DND-41 (cell line): Measurements from ENCODE around the gene PRKCA.

Source experiments
- ATAC-seq: fragments of 200-7000 bp; cut with Tn5 transposase; 3 replicates; pipeline ENCODE4 v1.9.1; 2021; ENCODE audit warnings: low read depth; ENCODE audit not compliant: insufficient read depth
- DNase-seq: peaks from one replicate; pipeline ENCODE4 v3.0.0-alpha.2; 2020
- H2AFZ ChIP-seq: 2 replicates; pipeline ENCODE4 v1.6.0; 2012; ENCODE audit warnings: low read depth, low read length
- H3K27ac ChIP-seq: 2 replicates; pipeline ENCODE4 v1.5.1; 2012; ENCODE audit warnings: low read length, inconsistent platforms
- H3K27me3 ChIP-seq: fragments of 200-600 bp; sonication (generic); 2 replicates; pipeline ENCODE4 v1.6.0; 2012; ENCODE audit warnings: low read length, mild to moderate bottlenecking, inconsistent platforms; ENCODE audit not compliant: insufficient read depth, poor library complexity
- H3K36me3 ChIP-seq: 2 replicates; pipeline ENCODE4 v1.5.1; 2012; ENCODE audit warnings: low read length, inconsistent platforms; ENCODE audit not compliant: insufficient read depth
- H3K4me1 ChIP-seq: 2 replicates; pipeline ENCODE4 v1.5.1; 2012; ENCODE audit warnings: mild to moderate bottlenecking, low read length; ENCODE audit not compliant: insufficient read depth
- H3K4me2 ChIP-seq: 2 replicates; pipeline ENCODE4 v1.6.0; 2012; ENCODE audit warnings: mild to moderate bottlenecking, moderate library complexity, low read length, inconsistent platforms; ENCODE audit not compliant: insufficient read depth
- H3K4me3 ChIP-seq, 2 experiments: fragments of 200-600 bp in 1 of 2; shearing (Covaris generic) in 1 of 2; 2 replicates each; pipeline ENCODE4 v1.5.1; 2012 to 2016; ENCODE audit warnings: inconsistent platforms in 2 of 2, low read length in 2 of 2, mild to moderate bottlenecking in 2 of 2, low read depth in 1 of 2, moderate library complexity in 1 of 2
- H3K79me2 ChIP-seq: 2 replicates; pipeline ENCODE4 v1.6.0; 2012; ENCODE audit warnings: low read length, inconsistent platforms; ENCODE audit not compliant: insufficient read depth
- H3K9ac ChIP-seq: 2 replicates; pipeline ENCODE4 v1.6.0; 2012; ENCODE audit warnings: low read depth, mild to moderate bottlenecking, inconsistent platforms, low read length, moderate library complexity
- H3K9me3 ChIP-seq: 2 replicates; pipeline ENCODE4 v1.5.1; 2012; ENCODE audit warnings: low read length, moderate library complexity, mild to moderate bottlenecking, inconsistent platforms; ENCODE audit not compliant: insufficient read depth, severe bottlenecking
- H4K20me1 ChIP-seq: 2 replicates; pipeline ENCODE4 v1.6.0; 2012; ENCODE audit warnings: low read length; ENCODE audit not compliant: insufficient read depth
- EZH2 ChIP-seq: IDR thresholded peaks from 3 replicates; pipeline ENCODE4 v1.6.1; 2012; ENCODE audit warnings: borderline replicate concordance, low read depth, mild to moderate bottlenecking, moderate library complexity, low read length, inconsistent platforms; ENCODE audit not compliant: severe bottlenecking
- TF ChIP-seq, protein P1 (sequence below): IDR thresholded peaks from 2 replicates; pipeline ENCODE4 v1.5.1; 2012; ENCODE audit warnings: borderline replicate concordance, low read length, moderate library complexity, mild to moderate bottlenecking; ENCODE audit not compliant: poor library complexity, severe bottlenecking; ENCODE audit errors: extremely low read depth

The PRKCA gene

DNA sequence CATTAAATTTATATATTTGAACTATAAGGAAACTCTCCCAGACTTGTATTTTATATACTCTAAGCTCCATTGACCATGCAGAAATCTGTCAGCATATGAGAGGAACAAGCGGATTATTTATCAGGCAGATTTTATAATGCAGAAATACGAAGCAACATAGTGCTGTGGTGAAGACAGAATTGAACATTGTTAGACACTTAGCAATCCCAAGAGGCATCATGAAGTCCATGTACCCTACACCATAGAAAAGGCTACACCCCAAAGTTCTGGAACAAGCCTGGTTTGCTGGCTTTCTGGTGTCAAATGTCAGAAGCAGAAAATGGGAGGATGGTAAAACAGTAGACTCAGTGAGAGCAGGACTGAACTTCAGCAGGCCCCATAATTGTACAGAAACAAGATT lies 241.1 kb downstream of the PRKCA start:
- no peaks in the 10 kb centered on the region for H4K20me1 ChIP-seq
- TF ChIP-seq, protein P1, sequence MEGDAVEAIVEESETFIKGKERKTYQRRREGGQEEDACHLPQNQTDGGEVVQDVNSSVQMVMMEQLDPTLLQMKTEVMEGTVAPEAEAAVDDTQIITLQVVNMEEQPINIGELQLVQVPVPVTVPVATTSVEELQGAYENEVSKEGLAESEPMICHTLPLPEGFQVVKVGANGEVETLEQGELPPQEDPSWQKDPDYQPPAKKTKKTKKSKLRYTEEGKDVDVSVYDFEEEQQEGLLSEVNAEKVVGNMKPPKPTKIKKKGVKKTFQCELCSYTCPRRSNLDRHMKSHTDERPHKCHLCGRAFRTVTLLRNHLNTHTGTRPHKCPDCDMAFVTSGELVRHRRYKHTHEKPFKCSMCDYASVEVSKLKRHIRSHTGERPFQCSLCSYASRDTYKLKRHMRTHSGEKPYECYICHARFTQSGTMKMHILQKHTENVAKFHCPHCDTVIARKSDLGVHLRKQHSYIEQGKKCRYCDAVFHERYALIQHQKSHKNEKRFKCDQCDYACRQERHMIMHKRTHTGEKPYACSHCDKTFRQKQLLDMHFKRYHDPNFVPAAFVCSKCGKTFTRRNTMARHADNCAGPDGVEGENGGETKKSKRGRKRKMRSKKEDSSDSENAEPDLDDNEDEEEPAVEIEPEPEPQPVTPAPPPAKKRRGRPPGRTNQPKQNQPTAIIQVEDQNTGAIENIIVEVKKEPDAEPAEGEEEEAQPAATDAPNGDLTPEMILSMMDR, result no peak
- TF ChIP-seq EZH2, result no peak
- H2AFZ ChIP-seq, result no peak overlapping the region
- H3K4me1 ChIP-seq, result peaks cover 80% of the 10 kb centered on the region
- peak overlapping the region; percentile 87; the same call in 1 of the 2 replicates for H3K27ac ChIP-seq
- DNase-seq (no peak), ATAC-seq (no peak)
- H3K4me2 ChIP-seq, result 0 out of 2 replicates have a peak overlapping the region, but pooled peaks have one; percentile 54
- H3K9me3 ChIP-seq, result peaks cover 8% of the 10 kb centered on the region
- 0 out of 2 replicates have a peak overlapping the region, but pooled peaks have one; percentile 1 for H3K9ac ChIP-seq
- peaks cover 29% of the 10 kb centered on the region for H3K79me2 ChIP-seq
- no peaks in the 10 kb centered on the region for H3K27me3 ChIP-seq
- no peaks in the 10 kb centered on the region for H3K36me3 ChIP-seq
- no peak overlapping the region for H3K4me3 ChIP-seq

DNA sequence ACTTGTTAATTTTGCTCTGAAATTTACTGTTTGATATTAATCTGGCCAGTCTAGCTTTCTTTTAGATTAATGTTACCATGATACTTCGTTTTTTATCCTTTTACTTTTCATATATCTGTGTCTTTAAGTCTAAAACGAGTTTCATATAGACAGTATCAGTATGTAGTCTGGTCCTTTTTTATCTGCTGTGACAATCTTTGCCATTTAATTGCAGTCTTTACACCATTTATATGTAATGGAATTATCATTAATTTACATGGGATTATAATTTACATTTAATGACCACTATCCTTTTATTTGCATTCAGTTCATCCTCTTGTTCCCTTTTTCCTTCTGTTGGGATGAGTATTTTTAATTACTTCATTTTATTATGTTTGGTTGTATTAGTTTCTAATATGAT lies 243.5 kb downstream of the PRKCA start:
- no peak overlapping the region for H3K4me3 ChIP-seq
- H3K27ac ChIP-seq, result no peak overlapping the region

DNA sequence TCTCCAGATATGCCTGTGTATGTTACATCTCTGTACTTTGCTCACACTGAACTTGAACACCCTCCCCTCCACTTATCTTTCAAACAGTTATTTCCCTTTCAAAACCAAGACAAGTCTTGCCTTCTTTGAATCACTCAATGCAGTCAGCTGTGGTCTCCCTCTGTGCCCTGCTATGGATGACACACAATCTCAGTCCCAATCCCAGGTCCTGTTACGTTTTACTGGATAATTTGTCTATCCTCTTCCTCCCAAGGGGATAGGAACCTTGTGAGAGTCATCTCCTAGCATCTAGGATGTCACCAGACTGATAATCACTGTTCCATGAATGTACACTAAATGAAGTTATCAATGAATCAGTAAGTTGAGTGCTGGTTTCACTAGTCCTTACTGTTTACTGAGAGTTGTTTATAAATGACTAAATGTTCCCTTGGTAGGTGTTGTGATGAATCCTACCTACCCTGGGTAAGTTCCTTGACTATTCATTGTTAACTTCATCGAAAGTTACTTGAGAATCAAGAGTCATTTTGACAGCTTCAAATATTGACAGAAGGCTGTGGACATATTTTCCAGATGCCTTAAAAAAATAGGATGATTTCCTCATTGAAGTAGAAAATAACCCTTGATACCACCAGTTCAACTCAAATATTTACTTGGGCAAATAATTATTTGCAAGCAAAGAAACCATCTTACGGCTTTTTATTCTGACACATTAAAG lies 244.9 kb downstream of the PRKCA start:
- no peak overlapping the region for H3K4me3 ChIP-seq

More for the DNA sequence above, 243.5 kb downstream of the PRKCA start:
- ATAC-seq (no peak), DNase-seq (no peak)
- Histone ChIP-seq H3K9me3 (peaks cover 8% of the 10 kb centered on the region), H3K4me1 (peaks cover 61% of the 10 kb centered on the region), H3K79me2 (peaks cover 32% of the 10 kb centered on the region), H3K36me3 (no peaks in the 10 kb centered on the region), H4K20me1 (no peaks in the 10 kb centered on the region), H3K27me3 (no peaks in the 10 kb centered on the region), H3K9ac (no peak overlapping the region), H2AFZ (no peak overlapping the region), H3K4me2 (no peak overlapping the region)
- TF ChIP-seq EZH2, result no peak
- TF ChIP-seq, protein P1, result no peak

More for the DNA sequence above, 244.9 kb downstream of the PRKCA start:
- H3K9me3 ChIP-seq, result peaks cover 8% of the 10 kb centered on the region
- peaks cover 36% of the 10 kb centered on the region for H3K79me2 ChIP-seq
- H3K27ac ChIP-seq, result peak overlapping the region; percentile 60
- H3K27me3 ChIP-seq, result no peaks in the 10 kb centered on the region
- H2AFZ ChIP-seq, result no peak overlapping the region
- peaks cover 48% of the 10 kb centered on the region for H3K4me1 ChIP-seq
- DNase-seq (no peak), ATAC-seq (no peak)
- no peak overlapping the region for H3K4me2 ChIP-seq
- no peaks in the 10 kb centered on the region; the same call in 1 of the 2 replicates for H4K20me1 ChIP-seq
- TF ChIP-seq EZH2, result no peak
- TF ChIP-seq, protein P1, result no peak
- H3K9ac ChIP-seq, result no peak overlapping the region
- H3K36me3 ChIP-seq, result no peaks in the 10 kb centered on the region
